GM12878 (cell line): ENCODE measurements around the gene CHRDL1. TPM values are rescaled to one million over a fixed set of nuclear protein-coding genes. Genes with fewer than 3 reads are reported as not detected.

ENCODE experiments used
- ATAC-seq: fragments of 200-7000 bp; cut with Tn5 transposase; 3 replicates; pipeline ENCODE4 v1.9.1; 2020; ENCODE audit warnings: mild to moderate bottlenecking, moderate library complexity
- BruUV-seq: library from RNA; stranded (reverse); fragments of 400-500 nt; replicated peaks from 2 replicates; lab custom pipeline; 2021; lab: Mats Ljungman, UMichigan
- CTCF ChIA-PET: fragments of 300-600 bp; sonication (Branson Sonifier 250); formaldehyde crosslinking; extraction: SDS; loops from one replicate; lab custom pipeline; 2021; ENCODE audit warnings: inconsistent platforms; lab: Yijun Ruan, JAX
- POLR2A ChIA-PET: fragments of 350-600 bp; formaldehyde crosslinking; extraction: SDS; loops from one replicate; lab custom pipeline; 2021; ENCODE audit warnings: inconsistent platforms; lab: Charles Lee
- RAD21 ChIA-PET: fragments of 300-600 bp; sonication (Branson Sonifier 250); formaldehyde crosslinking; loops from one replicate; lab custom pipeline; 2023; ENCODE audit warnings: antibody characterized with exemption; ENCODE audit not compliant: unreplicated experiment; lab: Charles Lee
- SMC1A ChIA-PET: fragments of 300-600 bp; sonication (Branson Sonifier 250); formaldehyde crosslinking; loops from one replicate; lab custom pipeline; 2023; ENCODE audit not compliant: unreplicated experiment, uncharacterized antibody; lab: Charles Lee
- DNase-seq: peaks from one replicate; pipeline ENCODE4 v3.0.0-alpha.2; 2011; ENCODE audit warnings: low read depth, low spot score
- FAIRE-seq: peaks from 3 replicates; lab custom pipeline; 2011; peaks lifted over from hg19 to GRCh38; lab: Jason Lieb, UNC
- H2AFZ ChIP-seq: 2 replicates; pipeline ENCODE4 v1.6.0; 2011; ENCODE audit warnings: low read depth, low read length, control low read depth; ENCODE audit not compliant: control insufficient read depth
- H3K27ac ChIP-seq: 2 replicates; pipeline ENCODE4 v1.5.1; 2011; ENCODE audit warnings: control low read depth; ENCODE audit not compliant: control insufficient read depth, insufficient read depth
- H3K27me3 ChIP-seq, 2 experiments: replicated peaks in 1 of 2; 2 replicates each; pipeline versions ENCODE4 v1.6.0 to v1.6.1; 2011; ENCODE audit warnings: low read length in 1 of 2; ENCODE audit not compliant: control insufficient read depth in 2 of 2, insufficient read depth in 2 of 2
- H3K36me3 ChIP-seq, 2 experiments: 2 replicates each; pipeline ENCODE4 v1.5.1; 2011; ENCODE audit warnings: low read length in 1 of 2; ENCODE audit not compliant: control insufficient read depth in 2 of 2, insufficient read depth in 2 of 2
- H3K4me1 ChIP-seq: 2 replicates; pipeline ENCODE4 v1.6.1; 2011; ENCODE audit warnings: mild to moderate bottlenecking, low read length, moderate library complexity, mixed read lengths; ENCODE audit not compliant: control insufficient read depth, insufficient read depth
- H3K4me2 ChIP-seq: 2 replicates; pipeline ENCODE4 v1.6.0; 2011; ENCODE audit warnings: control low read depth; ENCODE audit not compliant: control insufficient read depth, insufficient read depth
- H3K4me3 ChIP-seq: fragments of 200-600 bp; sonication (generic); 2 replicates; pipeline ENCODE4 v1.5.1; 2016
- H3K79me2 ChIP-seq: 2 replicates; pipeline ENCODE4 v1.6.0; 2011; ENCODE audit warnings: low read length; ENCODE audit not compliant: control insufficient read depth, insufficient read depth
- H3K9ac ChIP-seq: 2 replicates; pipeline ENCODE4 v1.8.0; 2011; ENCODE audit warnings: low read length, control low read depth, mixed read lengths; ENCODE audit not compliant: control insufficient read depth, insufficient read depth
- H3K9me3 ChIP-seq: replicated peaks from 3 replicates; pipeline ENCODE4 v1.5.1; 2011; ENCODE audit warnings: mild to moderate bottlenecking, low read length; ENCODE audit not compliant: control insufficient read depth, insufficient read depth
- H4K20me1 ChIP-seq: 2 replicates; pipeline ENCODE4 v1.6.0; 2011; ENCODE audit not compliant: control insufficient read depth, insufficient read depth
- CEBPZ ChIP-seq: fragments of 150-350 bp; IDR thresholded peaks from 2 replicates; pipeline ENCODE4 v1.6.1; 2016; ENCODE audit warnings: low read depth, low read length
- DPF2 ChIP-seq: fragments of 450-650 bp; IDR thresholded peaks from 2 replicates; pipeline ENCODE4 v1.6.1; 2017; ENCODE audit warnings: mild to moderate bottlenecking
- EED ChIP-seq: sonication (generic); IDR thresholded peaks from 2 replicates; pipeline ENCODE4 v1.6.1; 2016; ENCODE audit warnings: antibody characterized with exemption, low read depth
- ETV6 ChIP-seq, 2 experiments: fragments of 450-650 bp in 1 of 2; IDR thresholded peaks in 1 of 2; conservative IDR thresholded peaks in 1 of 2; 2 replicates each; pipeline ENCODE4 v1.6.1; 2014; ENCODE audit warnings: antibody characterized with exemption in 1 of 2, borderline replicate concordance in 1 of 2, low read depth in 1 of 2, mild to moderate bottlenecking in 1 of 2, moderate library complexity in 1 of 2
- GATAD2B ChIP-seq: fragments of 450-650 bp; conservative IDR thresholded peaks from 2 replicates; pipeline ENCODE4 v1.6.1; 2017; ENCODE audit warnings: low read depth, mild to moderate bottlenecking, moderate library complexity
- HCFC1 ChIP-seq: fragments of 150-350 bp; IDR thresholded peaks from 2 replicates; pipeline ENCODE4 v1.6.1; 2014; ENCODE audit warnings: low read length
- HDAC2 ChIP-seq: fragments of 200-600 bp; sonication (generic); IDR thresholded peaks from 2 replicates; pipeline ENCODE4 v1.6.1; 2017
- IRF4 ChIP-seq: IDR thresholded peaks from 2 replicates; pipeline ENCODE4 v1.6.1; 2011; ENCODE audit warnings: low read depth, low read length
- JUNB ChIP-seq: IDR thresholded peaks from 2 replicates; pipeline ENCODE4 v1.6.1; 2016; ENCODE audit warnings: antibody characterized with exemption, mild to moderate bottlenecking
- MTA2 ChIP-seq: fragments of 450-650 bp; IDR thresholded peaks from 2 replicates; pipeline ENCODE4 v1.6.1; 2016; ENCODE audit warnings: low read depth, mild to moderate bottlenecking, moderate library complexity
- NFIC ChIP-seq: IDR thresholded peaks from 2 replicates; pipeline ENCODE4 v1.6.1; 2012; ENCODE audit warnings: low read depth, mild to moderate bottlenecking, inconsistent platforms, low read length, moderate library complexity
- PAX5 ChIP-seq: IDR thresholded peaks from 2 replicates; pipeline ENCODE4 v1.6.1; 2011; ENCODE audit warnings: low read depth, low read length, borderline replicate concordance
- RELB ChIP-seq: fragments of 450-650 bp; IDR thresholded peaks from 2 replicates; pipeline ENCODE4 v1.6.1; 2017; ENCODE audit warnings: low read depth, mild to moderate bottlenecking, moderate library complexity
- TCF7 ChIP-seq: IDR thresholded peaks from 2 replicates; pipeline ENCODE4 v1.6.1; 2014; ENCODE audit warnings: antibody characterized with exemption, borderline replicate concordance
- ZBTB40 ChIP-seq: fragments of 450-650 bp; IDR thresholded peaks from 2 replicates; pipeline ENCODE4 v1.6.1; 2016; ENCODE audit warnings: mild to moderate bottlenecking, moderate library complexity, borderline replicate concordance
- WGBS: methylation state at CpG from one replicate; pipeline ENCODE4 v1.1.6; 2016; ENCODE audit warnings: low lambda C conversion rate; ENCODE audit not compliant: insufficient replicate concordance, insufficient coverage; ENCODE audit errors: missing lambda C conversion rate; 5-methylcytosine and 5-hydroxymethylcytosine counted together
- in situ Hi-C: fragments of 300-500 bp; cut with MboI; formaldehyde crosslinking; loops from 9 replicates; pipeline ENCODE4 v1.14.3; 2018; ENCODE audit warnings: mixed read lengths
- intact Hi-C: fragments of 100-400 bp; cut with micrococcal nuclease; formaldehyde crosslinking; loops from one replicate; pipeline ENCODE4 v1.14.2; 2022; ENCODE audit not compliant: unreplicated experiment
- polyA plus RNA-seq, 11 experiments: library from polyadenylated mRNA; depleted of rRNA in 4 of 11; unstranded in 6 of 11; stranded (reverse) in 5 of 11; fragments of >200 nt; fragmentation: Nextera tagmentation in 4 of 11; fragmentation: Illumina TruSeq in 1 of 11; extraction: Ambion mirVana in 4 of 11; extraction: Trizol in 1 of 11; gene quantifications; 1 replicate in 1 of 11; 2 replicates in 10 of 11; pipeline versions ENCODE4 v1.2.1 to v1.2.3, GENCODE V29; 2011 to 2016; ENCODE audit warnings: inconsistent platforms in 2 of 11, missing spikeins in 2 of 11, low read depth in 1 of 11
- total RNA-seq, 4 experiments: library from RNA; depleted of rRNA in 3 of 4; stranded (reverse); fragments of >200 nt in 3 of 4; fragmentation: Illumina TruSeq in 1 of 4; extraction: Trizol in 1 of 4; gene quantifications; 2 replicates each; pipeline versions ENCODE4 v1.2.1 to v1.2.3, GENCODE V29; 2013 to 2021

Gene CHRDL1
- total and polyA plus RNA-seq, 10 of the 15 experiments (the other 5 are each of a cell fraction or from before 2014, with no cell fraction given), result 0.05 to 0.47 (median 0.25) TPM

GRCh38 chrX:110671068-110671803, 124.4 kb downstream of the CHRDL1 start:
- WGBS, result 13% methylated on average over 3 of the region's 3 CpGs
- H3K4me3 ChIP-seq, result no peak overlapping the region
- TF ChIP-seq HDAC2 (no peak), ETV6 (conservative IDR thresholded peaks at IDR 0.05 in 1 of 2, IDR thresholded peaks at IDR 0.05 in 1 of 2; ENCODE audit: borderline replicate concordance in 1 of 2, low read depth in 1 of 2) (peak in 1 of 2 experiments; percentile 91; a peak in 2 of 4 replicates), MTA2 (peak; percentile 46), GATAD2B (0 out of 2 replicates have a peak, but pooled peaks have one; percentile 25), CEBPZ (no peak), PAX5 (0 out of 2 replicates have a peak, but pooled peaks have one; percentile 26), RELB (peak; percentile 50), TCF7 (no peak), DPF2 (peak; percentile 54; the same call in 1 of the 2 replicates), JUNB (peak; percentile 34), NFIC (0 out of 2 replicates have a peak, but pooled peaks have one; percentile 23), EED (peak; percentile 61; the same call in 1 of the 2 replicates), ZBTB40 (no peak), HCFC1 (no peak), IRF4 (peak; percentile 58; the same call in 1 of the 2 replicates)

More at GRCh38 chrX:110671068-110671803, 124.4 kb downstream of the CHRDL1 start:
- Histone ChIP-seq H3K27me3 (0 out of 4 replicates have a peak, but pooled peaks cover 0 to 2% of the 10 kb centered on the region in 2 experiments), H3K36me3 (no peaks in the 10 kb centered on the region), H3K4me1 (no peaks in the 10 kb centered on the region), H3K27ac (no peak overlapping the region), H3K9ac (no peak overlapping the region), H3K9me3 (no peaks in the 10 kb centered on the region), H3K4me2 (no peak overlapping the region), H3K79me2 (no peaks in the 10 kb centered on the region), H2AFZ (no peak overlapping the region), H4K20me1 (no peaks in the 10 kb centered on the region)
- ChIA-PET CTCF (no interaction called here), RAD21 (no interaction called here), POLR2A (no interaction called here), SMC1A (interaction anchor here (0.6 kb wide), 1 partner anchor 10 kb away, joined by 3 read pairs; no protein-coding TSS in a partner anchor)
- BruUV-seq, result no TSS peak
- in situ Hi-C loops, result no loop called here
- ATAC-seq (peak; percentile 95), FAIRE-seq (peak; percentile 35), DNase-seq (peak; percentile 8)
- intact Hi-C loops, result no loop called here
